Hematopoietic multipotent progenitor cell treated with erythropoietin and hydrocortisone succinate and interleukin-3 and kit ligand, for 17 days (in vitro differentiated cells): ENCODE measurements around the gene RREB1.
A peak's percentile ranks its signal among the peaks of the same experiment; 100 is the strongest.
"Not testable (repeated sequence)": the region's sequence is repeated elsewhere in the genome, so short reads cannot be mapped to it uniquely, and the experiment has no call there.

Source experiments
- DNase-seq: peaks from one replicate; pipeline ENCODE4 v3.0.0-alpha.2; 2015; ENCODE audit warnings: low spot score

The RREB1 gene

GRCh38 chr6:7143476-7143974 is 35.8 kb downstream of the RREB1 start:
- peak; percentile 70 for DNase-seq

GRCh38 chr6:7144872-7145584 is 37.3 kb downstream of the RREB1 start:
- peak; percentile 59 for DNase-seq

- no peak for DNase-seq
These were observed 37.8 kb downstream of the RREB1 start for GRCh38 chr6:7145585-7145884.

- peak; percentile 72 for DNase-seq
These were observed 38.4 kb downstream of the RREB1 start for GRCh38 chr6:7145885-7146828.

GRCh38 chr6:7147051-7147671 is 39.4 kb downstream of the RREB1 start:
- no peak for DNase-seq

- no peak for DNase-seq
These were observed 40.5 kb downstream of the RREB1 start for GRCh38 chr6:7148100-7148822.

GRCh38 chr6:7150381-7151064 is 42.8 kb downstream of the RREB1 start:
- DNase-seq, result no peak

- no peak for DNase-seq
These were observed 43.6 kb downstream of the RREB1 start for GRCh38 chr6:7151381-7151780.

- no peak for DNase-seq
These were observed 44.7 kb downstream of the RREB1 start for GRCh38 chr6:7152462-7152861.

- no peak for DNase-seq
These were observed 46.0 kb downstream of the RREB1 start for GRCh38 chr6:7153789-7154188.

GRCh38 chr6:7154341-7155139 is 46.8 kb downstream of the RREB1 start:
- DNase-seq, result no peak

- DNase-seq, result no peak
These were observed 48.3 kb downstream of the RREB1 start for GRCh38 chr6:7155871-7156579.

GRCh38 chr6:7156643-7157278 is 49.0 kb downstream of the RREB1 start:
- DNase-seq, result no peak

GRCh38 chr6:7157307-7157706 is 49.5 kb downstream of the RREB1 start:
- not testable (repeated sequence) for DNase-seq

- no peak for DNase-seq
These were observed 50.2 kb downstream of the RREB1 start for GRCh38 chr6:7157752-7158616.

GRCh38 chr6:7159790-7160525 is 52.2 kb downstream of the RREB1 start:
- no peak for DNase-seq

- DNase-seq, result no peak
These were observed 53.5 kb downstream of the RREB1 start for GRCh38 chr6:7161253-7161623.

- no peak for DNase-seq
These were observed 54.1 kb downstream of the RREB1 start for GRCh38 chr6:7161845-7162244.
